WTC11 (cell line): ENCODE results near the gene RTF2. TPM values are rescaled to one million over a fixed set of nuclear protein-coding genes. Genes with fewer than 3 reads are reported as not detected.

Experiments
- ATAC-seq: fragments of 200-7000 bp; cut with Tn5 transposase; 2 replicates; pipeline ENCODE4 v1.10.0; 2021; ENCODE audit warnings: mild to moderate bottlenecking, moderate library complexity
- CTCF ChIA-PET: fragments of 300-600 bp; sonication (Branson Sonifier 250); formaldehyde crosslinking; loops from one replicate; lab custom pipeline; 2021; ENCODE audit warnings: antibody characterized with exemption; lab: Charles Lee
- POLR2A ChIA-PET: fragments of 350-600 bp; sonication (Branson Sonifier 250); formaldehyde crosslinking; loops from one replicate; lab custom pipeline; 2021; ENCODE audit warnings: antibody characterized with exemption; lab: Charles Lee
- DNase-seq: peaks from one replicate; pipeline ENCODE4 v3.0.0; 2021; ENCODE audit warnings: low spot score
- H3K27ac Mint-ChIP-seq: 2 replicates; pipeline ENCODE4 v1.8.0; 2021; ENCODE audit warnings: mixed read lengths
- H3K27me3 Mint-ChIP-seq: 2 replicates; pipeline ENCODE4 v1.8.0; 2021; ENCODE audit warnings: low read depth, mild to moderate bottlenecking, moderate library complexity, mixed read lengths
- H3K36me3 Mint-ChIP-seq: 2 replicates; pipeline ENCODE4 v1.8.0; 2021; ENCODE audit warnings: mixed read lengths
- H3K4me1 Mint-ChIP-seq: 2 replicates; pipeline ENCODE4 v1.8.0; 2022; ENCODE audit warnings: mixed read lengths
- H3K4me3 Mint-ChIP-seq: 2 replicates; pipeline ENCODE4 v1.8.0; 2021; ENCODE audit warnings: mild to moderate bottlenecking, moderate library complexity, mixed read lengths
- H3K9me3 Mint-ChIP-seq: 2 replicates; pipeline ENCODE4 v1.8.0; 2021; ENCODE audit warnings: mixed read lengths
- CBFB ChIP-seq: sonication (generic); formaldehyde crosslinking; IDR thresholded peaks from 2 replicates; pipeline ENCODE4 v1.8.1; 2022; ENCODE audit warnings: mild to moderate bottlenecking, low read depth, missing genetic modification reagents
- CREB1 ChIP-seq: sonication (generic); formaldehyde crosslinking; IDR thresholded peaks from 2 replicates; pipeline ENCODE4 v1.8.0; 2023; ENCODE audit warnings: mild to moderate bottlenecking, missing genetic modification reagents
- ELF4 ChIP-seq: sonication (generic); formaldehyde crosslinking; IDR thresholded peaks from 2 replicates; pipeline ENCODE4 v1.8.1; 2022; ENCODE audit warnings: low read depth, mild to moderate bottlenecking, moderate library complexity, missing genetic modification reagents
- FOXK1 ChIP-seq: sonication (generic); formaldehyde crosslinking; IDR thresholded peaks from 2 replicates; pipeline ENCODE4 v1.8.0; 2022; ENCODE audit warnings: mild to moderate bottlenecking, moderate library complexity, missing genetic modification reagents
- GRHL2 ChIP-seq: fragments of 250-450 bp; sonication (Bioruptor Pico); IDR thresholded peaks from 2 replicates; pipeline ENCODE4 v1.8.0; 2022; ENCODE audit warnings: mild to moderate bottlenecking, moderate library complexity; ENCODE audit not compliant: insufficient replicate concordance, severe bottlenecking
- JUN ChIP-seq: sonication (generic); formaldehyde crosslinking; IDR thresholded peaks from 2 replicates; pipeline ENCODE4 v1.8.0; 2023; ENCODE audit warnings: mild to moderate bottlenecking, missing genetic modification reagents
- KAT7 ChIP-seq: sonication (generic); formaldehyde crosslinking; IDR thresholded peaks from 2 replicates; pipeline ENCODE4 v1.8.1; 2023; ENCODE audit warnings: missing genetic modification reagents, mild to moderate bottlenecking, borderline replicate concordance
- MYBL2 ChIP-seq: sonication (generic); formaldehyde crosslinking; IDR thresholded peaks from 2 replicates; pipeline ENCODE4 v1.8.1; 2023; ENCODE audit warnings: mild to moderate bottlenecking, moderate library complexity, missing genetic modification reagents
- NFE2L1 ChIP-seq: sonication (generic); formaldehyde crosslinking; IDR thresholded peaks from 2 replicates; pipeline ENCODE4 v1.8.1; 2023; ENCODE audit warnings: missing genetic modification reagents
- NR2C2 ChIP-seq: sonication (generic); formaldehyde crosslinking; IDR thresholded peaks from 2 replicates; pipeline ENCODE4 v1.8.0; 2022; ENCODE audit warnings: mild to moderate bottlenecking, missing genetic modification reagents
- PRRX2 ChIP-seq: fragments of 250-450 bp; sonication (Bioruptor Pico); IDR thresholded peaks from 2 replicates; pipeline ENCODE4 v1.8.0; 2021; ENCODE audit warnings: mild to moderate bottlenecking
- TEAD1 ChIP-seq: sonication (generic); formaldehyde crosslinking; IDR thresholded peaks from 2 replicates; pipeline ENCODE4 v1.8.0; 2022; ENCODE audit warnings: mild to moderate bottlenecking, missing genetic modification reagents
- TEAD4 ChIP-seq: sonication (generic); formaldehyde crosslinking; IDR thresholded peaks from 2 replicates; pipeline ENCODE4 v1.8.0; 2022; ENCODE audit warnings: mild to moderate bottlenecking, missing genetic modification reagents
- ZNF423 ChIP-seq: fragments of 250-450 bp; sonication (Bioruptor Pico); IDR thresholded peaks from 2 replicates; pipeline ENCODE4 v2.1.2; 2022; ENCODE audit warnings: mild to moderate bottlenecking, moderate library complexity
- total RNA-seq: library from RNA; stranded (reverse); gene quantifications from 3 replicates; pipeline ENCODE4 v1.2.3, GENCODE V29; 2021
- TF ChIP-seq, protein P1 (sequence below): sonication (generic); formaldehyde crosslinking; IDR thresholded peaks from 2 replicates; pipeline ENCODE4 v1.8.0; 2022; ENCODE audit warnings: missing genetic modification reagents
- TF ChIP-seq, protein P2 (sequence below): sonication (generic); formaldehyde crosslinking; conservative IDR thresholded peaks from 2 replicates; pipeline ENCODE4 v1.8.1; 2022; ENCODE audit warnings: mild to moderate bottlenecking, missing genetic modification reagents
- TF ChIP-seq, protein P3 (sequence below): fragments of 250-450 bp; sonication (Bioruptor Pico); IDR thresholded peaks from 2 replicates; pipeline ENCODE4 v1.8.0; 2021; ENCODE audit warnings: mild to moderate bottlenecking
- TF ChIP-seq, protein P4 (sequence below): sonication (generic); formaldehyde crosslinking; IDR thresholded peaks from 2 replicates; pipeline ENCODE4 v1.8.0; 2022; ENCODE audit warnings: mild to moderate bottlenecking, missing genetic modification reagents
- TF ChIP-seq, protein P5 (sequence below): sonication (generic); formaldehyde crosslinking; IDR thresholded peaks from 2 replicates; pipeline ENCODE4 v1.8.0; 2022; ENCODE audit warnings: mild to moderate bottlenecking, missing genetic modification reagents

RTF2 gene
- total RNA-seq, 1 experiment from 2014 or later = 46.3 TPM

DNA sequence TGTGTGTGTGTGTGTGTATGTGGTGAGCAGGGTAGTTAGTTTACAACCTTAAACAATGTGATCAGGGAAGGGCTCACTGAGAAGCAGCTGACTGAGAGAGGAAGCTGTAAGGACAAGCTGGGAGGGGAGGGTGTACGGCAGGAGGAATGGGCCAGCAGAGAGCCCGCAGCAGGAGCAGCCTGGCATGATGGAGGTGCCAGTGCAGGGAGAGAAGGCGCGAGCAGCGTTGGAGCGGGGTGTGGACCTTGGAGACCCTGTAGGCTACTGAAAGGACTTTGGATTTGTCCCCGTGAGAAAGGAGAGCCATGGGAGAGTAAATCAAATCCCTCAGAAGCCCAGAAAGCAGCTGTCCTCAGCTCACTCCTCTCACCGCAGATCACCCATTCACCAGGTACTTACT, 83.1 kb downstream of the RTF2 start:
- DNase-seq (no peak), ATAC-seq (no peak)
- H3K36me3 Mint-ChIP-seq = 0 out of 2 replicates have a peak, but pooled peaks cover 5% of the 10 kb centered on the region
- H3K27ac Mint-ChIP-seq = peak overlapping the region; percentile 43
- TF ChIP-seq, protein P1, sequence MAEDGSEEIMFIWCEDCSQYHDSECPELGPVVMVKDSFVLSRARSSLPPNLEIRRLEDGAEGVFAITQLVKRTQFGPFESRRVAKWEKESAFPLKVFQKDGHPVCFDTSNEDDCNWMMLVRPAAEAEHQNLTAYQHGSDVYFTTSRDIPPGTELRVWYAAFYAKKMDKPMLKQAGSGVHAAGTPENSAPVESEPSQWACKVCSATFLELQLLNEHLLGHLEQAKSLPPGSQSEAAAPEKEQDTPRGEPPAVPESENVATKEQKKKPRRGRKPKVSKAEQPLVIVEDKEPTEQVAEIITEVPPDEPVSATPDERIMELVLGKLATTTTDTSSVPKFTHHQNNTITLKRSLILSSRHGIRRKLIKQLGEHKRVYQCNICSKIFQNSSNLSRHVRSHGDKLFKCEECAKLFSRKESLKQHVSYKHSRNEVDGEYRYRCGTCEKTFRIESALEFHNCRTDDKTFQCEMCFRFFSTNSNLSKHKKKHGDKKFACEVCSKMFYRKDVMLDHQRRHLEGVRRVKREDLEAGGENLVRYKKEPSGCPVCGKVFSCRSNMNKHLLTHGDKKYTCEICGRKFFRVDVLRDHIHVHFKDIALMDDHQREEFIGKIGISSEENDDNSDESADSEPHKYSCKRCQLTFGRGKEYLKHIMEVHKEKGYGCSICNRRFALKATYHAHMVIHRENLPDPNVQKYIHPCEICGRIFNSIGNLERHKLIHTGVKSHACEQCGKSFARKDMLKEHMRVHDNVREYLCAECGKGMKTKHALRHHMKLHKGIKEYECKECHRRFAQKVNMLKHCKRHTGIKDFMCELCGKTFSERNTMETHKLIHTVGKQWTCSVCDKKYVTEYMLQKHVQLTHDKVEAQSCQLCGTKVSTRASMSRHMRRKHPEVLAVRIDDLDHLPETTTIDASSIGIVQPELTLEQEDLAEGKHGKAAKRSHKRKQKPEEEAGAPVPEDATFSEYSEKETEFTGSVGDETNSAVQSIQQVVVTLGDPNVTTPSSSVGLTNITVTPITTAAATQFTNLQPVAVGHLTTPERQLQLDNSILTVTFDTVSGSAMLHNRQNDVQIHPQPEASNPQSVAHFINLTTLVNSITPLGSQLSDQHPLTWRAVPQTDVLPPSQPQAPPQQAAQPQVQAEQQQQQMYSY (CRISPR knock-in tag) = no peak
- TF ChIP-seq, protein P2, sequence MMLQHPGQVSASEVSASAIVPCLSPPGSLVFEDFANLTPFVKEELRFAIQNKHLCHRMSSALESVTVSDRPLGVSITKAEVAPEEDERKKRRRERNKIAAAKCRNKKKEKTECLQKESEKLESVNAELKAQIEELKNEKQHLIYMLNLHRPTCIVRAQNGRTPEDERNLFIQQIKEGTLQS (CRISPR knock-in tag) = no peak
- TF ChIP-seq MYBL2 (CRISPR knock-in tag) (no peak), TEAD4 (no peak), GRHL2 (no peak)
- TF ChIP-seq, all 79 proteins: peak for 0
- peaks cover 8% of the 10 kb centered on the region for H3K4me1 Mint-ChIP-seq
- no peak overlapping the region for H3K4me3 Mint-ChIP-seq
- H3K9me3 Mint-ChIP-seq = peaks cover 15% of the 10 kb centered on the region
- POLR2A ChIA-PET = interaction anchor here (0.6 kb wide), 1 partner anchor 205 kb away, joined by 3 read pairs; no protein-coding TSS in a partner anchor
- CTCF ChIA-PET = interaction anchor here (0.6 to 3.3 kb wide), 12 partner anchors 8 to 778 kb away, joined by 3 to 45 read pairs (median 8); partner anchors contain the start of gene SPO11
- no peaks in the 10 kb centered on the region; the same call in 1 of the 2 replicates for H3K27me3 Mint-ChIP-seq

DNA sequence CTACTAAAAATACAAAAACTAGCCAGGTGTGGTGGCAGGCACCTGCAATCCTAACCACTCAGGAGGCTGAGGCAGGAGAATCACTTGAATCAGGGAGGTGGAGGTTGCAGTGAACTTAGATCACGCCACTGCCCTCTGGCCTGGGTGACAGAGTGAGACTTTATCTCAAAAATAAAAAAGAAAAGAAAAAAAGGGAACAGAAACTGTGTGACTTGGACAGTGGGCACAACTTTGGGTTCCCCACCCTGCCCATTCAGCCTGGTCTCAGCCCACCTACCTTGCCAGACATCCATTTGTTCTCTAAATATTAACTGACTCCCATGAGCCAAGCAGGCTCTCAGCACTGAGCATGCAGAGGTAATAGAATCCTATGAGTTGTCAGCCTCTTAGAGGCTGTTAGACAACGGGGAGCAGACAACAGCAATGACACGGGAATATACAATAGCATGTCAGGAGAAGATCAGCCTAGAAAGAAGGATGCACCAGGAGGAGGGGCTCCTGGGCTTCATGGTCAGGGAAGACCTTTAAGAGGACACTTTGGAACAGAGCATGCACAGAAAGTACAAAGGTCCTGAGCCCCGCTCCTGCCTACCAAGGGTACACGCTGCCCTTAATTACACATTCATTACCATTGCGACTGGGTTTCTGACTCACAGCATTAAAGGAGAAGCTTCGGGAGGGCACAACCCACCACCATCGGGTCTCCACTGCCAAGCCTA, 84.6 kb downstream of the RTF2 start:
- TF ChIP-seq CREB1 (CRISPR knock-in tag) = no peak
- TF ChIP-seq ELF4 = no peak
- no peak for TF ChIP-seq KAT7
- TF ChIP-seq PRRX2 (CRISPR knock-in tag) = no peak
- TF ChIP-seq JUN (CRISPR knock-in tag) = no peak
- no peak for TF ChIP-seq FOXK1 (CRISPR knock-in tag)
- TF ChIP-seq NR2C2 = no peak
- no peak for TF ChIP-seq TEAD1 (CRISPR knock-in tag)
- no peak for TF ChIP-seq CBFB (CRISPR knock-in tag)
- TF ChIP-seq, protein P3, sequence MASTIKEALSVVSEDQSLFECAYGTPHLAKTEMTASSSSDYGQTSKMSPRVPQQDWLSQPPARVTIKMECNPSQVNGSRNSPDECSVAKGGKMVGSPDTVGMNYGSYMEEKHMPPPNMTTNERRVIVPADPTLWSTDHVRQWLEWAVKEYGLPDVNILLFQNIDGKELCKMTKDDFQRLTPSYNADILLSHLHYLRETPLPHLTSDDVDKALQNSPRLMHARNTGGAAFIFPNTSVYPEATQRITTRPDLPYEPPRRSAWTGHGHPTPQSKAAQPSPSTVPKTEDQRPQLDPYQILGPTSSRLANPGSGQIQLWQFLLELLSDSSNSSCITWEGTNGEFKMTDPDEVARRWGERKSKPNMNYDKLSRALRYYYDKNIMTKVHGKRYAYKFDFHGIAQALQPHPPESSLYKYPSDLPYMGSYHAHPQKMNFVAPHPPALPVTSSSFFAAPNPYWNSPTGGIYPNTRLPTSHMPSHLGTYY (CRISPR knock-in tag) = no peak
- no peak for TF ChIP-seq NFE2L1 (CRISPR knock-in tag)
- no peak for TF ChIP-seq ZNF423 (CRISPR knock-in tag)
- TF ChIP-seq, protein P4, sequence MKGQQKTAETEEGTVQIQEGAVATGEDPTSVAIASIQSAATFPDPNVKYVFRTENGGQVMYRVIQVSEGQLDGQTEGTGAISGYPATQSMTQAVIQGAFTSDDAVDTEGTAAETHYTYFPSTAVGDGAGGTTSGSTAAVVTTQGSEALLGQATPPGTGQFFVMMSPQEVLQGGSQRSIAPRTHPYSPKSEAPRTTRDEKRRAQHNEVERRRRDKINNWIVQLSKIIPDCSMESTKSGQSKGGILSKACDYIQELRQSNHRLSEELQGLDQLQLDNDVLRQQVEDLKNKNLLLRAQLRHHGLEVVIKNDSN (CRISPR knock-in tag) = no peak
- TF ChIP-seq, protein P5, sequence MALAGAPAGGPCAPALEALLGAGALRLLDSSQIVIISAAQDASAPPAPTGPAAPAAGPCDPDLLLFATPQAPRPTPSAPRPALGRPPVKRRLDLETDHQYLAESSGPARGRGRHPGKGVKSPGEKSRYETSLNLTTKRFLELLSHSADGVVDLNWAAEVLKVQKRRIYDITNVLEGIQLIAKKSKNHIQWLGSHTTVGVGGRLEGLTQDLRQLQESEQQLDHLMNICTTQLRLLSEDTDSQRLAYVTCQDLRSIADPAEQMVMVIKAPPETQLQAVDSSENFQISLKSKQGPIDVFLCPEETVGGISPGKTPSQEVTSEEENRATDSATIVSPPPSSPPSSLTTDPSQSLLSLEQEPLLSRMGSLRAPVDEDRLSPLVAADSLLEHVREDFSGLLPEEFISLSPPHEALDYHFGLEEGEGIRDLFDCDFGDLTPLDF = no peak
- TF ChIP-seq, all 79 proteins: peak for 0
- Mint-ChIP-seq H3K36me3 (0 out of 2 replicates have a peak, but pooled peaks cover 5% of the 10 kb centered on the region), H3K27ac (no peak overlapping the region), H3K9me3 (peaks cover 11% of the 10 kb centered on the region), H3K27me3 (no peaks in the 10 kb centered on the region; the same call in 1 of the 2 replicates), H3K4me3 (no peak overlapping the region), H3K4me1 (peaks cover 8% of the 10 kb centered on the region)
- DNase-seq (no peak), ATAC-seq (no peak)
- POLR2A ChIA-PET = no interaction called here
- CTCF ChIA-PET = interaction anchor here (1.0 to 3.3 kb wide), 2 partner anchors 25 to 421 kb away, joined by 3 to 45 read pairs; no protein-coding TSS in a partner anchor
